B cell (primary cell): ENCODE results near the gene ARRDC5.
"Not testable (repeated sequence)": the region's sequence is repeated elsewhere in the genome, so short reads cannot be mapped to it uniquely, and the experiment has no call there.

ENCODE experiments used
- EZH2 ChIP-seq: IDR thresholded peaks from 2 replicates; pipeline ENCODE4 v1.6.1; 2012; ENCODE audit warnings: borderline replicate concordance, low read depth, mild to moderate bottlenecking, moderate library complexity, low read length; ENCODE audit not compliant: insufficient read depth, poor library complexity, severe bottlenecking
- TF ChIP-seq, protein P1 (sequence below): fragments of 200-600 bp; IDR thresholded peaks from one replicate; pipeline ENCODE4 v1.8.0; 2022; ENCODE audit warnings: antibody characterized with exemption, mild to moderate bottlenecking

DNA sequence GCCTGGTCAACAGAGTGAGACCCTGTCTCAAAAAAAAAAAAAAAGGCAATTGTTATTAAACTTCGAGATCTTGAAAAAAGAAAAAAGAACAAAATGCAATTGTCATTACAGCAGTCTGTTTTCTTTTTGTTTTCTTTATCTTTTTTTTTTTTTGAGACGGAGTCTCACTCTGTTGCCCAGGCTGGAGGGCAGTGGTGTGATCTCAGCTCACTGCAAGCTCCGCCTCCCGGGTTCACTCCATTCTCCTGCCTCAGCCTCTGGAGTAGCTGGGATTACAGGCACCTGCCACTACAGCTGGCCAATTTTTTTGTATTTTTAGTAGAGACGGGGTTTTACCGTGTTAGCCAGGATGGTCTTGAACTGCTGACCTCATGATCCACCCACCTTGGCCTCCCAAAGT, 19.8 kb downstream of the ARRDC5 start:
- TF ChIP-seq, protein P1, sequence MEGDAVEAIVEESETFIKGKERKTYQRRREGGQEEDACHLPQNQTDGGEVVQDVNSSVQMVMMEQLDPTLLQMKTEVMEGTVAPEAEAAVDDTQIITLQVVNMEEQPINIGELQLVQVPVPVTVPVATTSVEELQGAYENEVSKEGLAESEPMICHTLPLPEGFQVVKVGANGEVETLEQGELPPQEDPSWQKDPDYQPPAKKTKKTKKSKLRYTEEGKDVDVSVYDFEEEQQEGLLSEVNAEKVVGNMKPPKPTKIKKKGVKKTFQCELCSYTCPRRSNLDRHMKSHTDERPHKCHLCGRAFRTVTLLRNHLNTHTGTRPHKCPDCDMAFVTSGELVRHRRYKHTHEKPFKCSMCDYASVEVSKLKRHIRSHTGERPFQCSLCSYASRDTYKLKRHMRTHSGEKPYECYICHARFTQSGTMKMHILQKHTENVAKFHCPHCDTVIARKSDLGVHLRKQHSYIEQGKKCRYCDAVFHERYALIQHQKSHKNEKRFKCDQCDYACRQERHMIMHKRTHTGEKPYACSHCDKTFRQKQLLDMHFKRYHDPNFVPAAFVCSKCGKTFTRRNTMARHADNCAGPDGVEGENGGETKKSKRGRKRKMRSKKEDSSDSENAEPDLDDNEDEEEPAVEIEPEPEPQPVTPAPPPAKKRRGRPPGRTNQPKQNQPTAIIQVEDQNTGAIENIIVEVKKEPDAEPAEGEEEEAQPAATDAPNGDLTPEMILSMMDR: not testable (repeated sequence)
- not testable (repeated sequence) for TF ChIP-seq EZH2
